ENCODE results near the gene PINK1.

- no peak for TF ChIP-seq CTCF (IDR thresholded peaks at IDR 0.05; ENCODE audit: poor library complexity, severe bottlenecking)
- no peak for TF ChIP-seq TAF1 (IDR thresholded peaks at IDR 0.05; ENCODE audit: low read depth)
- no peak for TF ChIP-seq RAD21 (conservative IDR thresholded peaks at IDR 0.05)
- no peak for TF ChIP-seq SMC3 (conservative IDR thresholded peaks at IDR 0.05; ENCODE audit: poor library complexity)
- TF ChIP-seq EZH2 (IDR thresholded peaks at IDR 0.05; ENCODE audit: borderline replicate concordance, insufficient read depth, low read length, poor library complexity, severe bottlenecking) = no peak
These were observed 27.6 kb downstream of the PINK1 start for GRCh38 chr1:20660847-20661206.

Data from neural cell (in vitro differentiated cells).